Activated CD8-positive, alpha-beta T cell treated with anti-CD3 and anti-CD28 coated beads, Interleukin-2, amount 10 ng/mL, durations not matched to agents 7 days and 5 days (primary cell): ENCODE measurements around the gene EIF4G2. TPM values are rescaled to one million over a fixed set of nuclear protein-coding genes. Genes with fewer than 3 reads are reported as not detected.

Experiments used
- ATAC-seq: fragments of 150-1000 bp; cut with Tn5 transposase; one replicate; pipeline ENCODE4 v1.10.0; 2021; ENCODE audit warnings: moderate library complexity
- CTCF ChIA-PET: fragments of 350-600 bp; sonication (Branson Sonifier 250); formaldehyde crosslinking; loops from one replicate; lab custom pipeline; 2021; ENCODE audit warnings: antibody characterized with exemption; lab: Charles Lee
- POLR2A ChIA-PET: fragments of 350-600 bp; sonication (Branson Sonifier 250); formaldehyde crosslinking; loops from one replicate; lab custom pipeline; 2021; ENCODE audit warnings: antibody characterized with exemption; lab: Charles Lee
- DNase-seq: peaks from one replicate; pipeline ENCODE4 v3.0.0-alpha.2; 2020
- H3K27ac Mint-ChIP-seq: one replicate; pipeline ENCODE4 v1.8.0; 2021; ENCODE audit warnings: mild to moderate bottlenecking, mixed read lengths
- H3K27me3 Mint-ChIP-seq: one replicate; pipeline ENCODE4 v1.8.0; 2021; ENCODE audit warnings: low read depth, mixed read lengths
- H3K36me3 Mint-ChIP-seq: one replicate; pipeline ENCODE4 v1.8.0; 2021; ENCODE audit warnings: low read depth, mixed read lengths
- H3K4me1 Mint-ChIP-seq: one replicate; pipeline ENCODE4 v1.8.0; 2021; ENCODE audit warnings: low read depth, mixed read lengths
- H3K4me3 Mint-ChIP-seq: one replicate; pipeline ENCODE4 v1.8.0; 2021; ENCODE audit warnings: mild to moderate bottlenecking, mixed read lengths
- H3K9me3 Mint-ChIP-seq: one replicate; pipeline ENCODE4 v1.8.0; 2022; ENCODE audit warnings: mixed read lengths; ENCODE audit not compliant: insufficient read depth
- total RNA-seq, 2 experiments: library from RNA; stranded (reverse); gene quantifications; one replicate each; pipeline ENCODE4 v1.2.3, GENCODE V29; 2021

EIF4G2 gene
- total RNA-seq, 2 experiments from 2014 or later, result 667 to 682 TPM

- Mint-ChIP-seq H3K4me3 (peak overlapping the region; percentile 86), H3K27ac (peak overlapping the region; percentile 98), H3K36me3 (peaks cover 50% of the 10 kb centered on the region), H3K4me1 (peaks cover 52% of the 10 kb centered on the region), H3K27me3 (no peaks in the 10 kb centered on the region), H3K9me3 (no peaks in the 10 kb centered on the region)
- ATAC-seq (no peak), DNase-seq (no peak)
- ChIA-PET POLR2A (interaction anchor here (0.6 to 5.9 kb wide), 31 partner anchors 8 to 1446 kb away, joined by 3 to 226 read pairs (median 7); partner anchors contain the start of genes CTR9 and ZBED5), CTCF (interaction anchor here (0.6 to 2.2 kb wide), 7 partner anchors 10 to 220 kb away, joined by 3 to 39 read pairs (median 8); partner anchors contain the start of genes CTR9 and ZBED5)
Measured at GRCh38 chr11:10808235-10808552, 532 bp downstream of the EIF4G2 start.

- Mint-ChIP-seq H3K4me3 (peak overlapping the region; percentile 86), H3K4me1 (peaks cover 54% of the 10 kb centered on the region), H3K9me3 (no peaks in the 10 kb centered on the region), H3K36me3 (peaks cover 54% of the 10 kb centered on the region), H3K27me3 (no peaks in the 10 kb centered on the region), H3K27ac (peak overlapping the region; percentile 98)
- ATAC-seq (peak; percentile 6), DNase-seq (peak; percentile 54)
- CTCF ChIA-PET, result interaction anchor here (0.6 to 0.9 kb wide), 3 partner anchors 15 to 220 kb away, joined by 3 to 5 read pairs (median 3); partner anchors contain the start of gene CTR9
- POLR2A ChIA-PET, result interaction anchor here (0.6 to 5.9 kb wide), 12 partner anchors 8 to 1053 kb away, joined by 3 to 226 read pairs (median 16); partner anchors contain the start of genes CTR9 and ZBED5
Measured at GRCh38 chr11:10807493-10808234, 1.1 kb downstream of the EIF4G2 start.

- DNase-seq, result no peak
- no peak overlapping the region for H3K27ac Mint-ChIP-seq
Measured at GRCh38 chr11:10806206-10806605, 2.5 kb downstream of the EIF4G2 start.

GRCh38 chr11:10805741-10806140, 3.0 kb downstream of the EIF4G2 start:
- H3K27me3 Mint-ChIP-seq, result no peaks in the 10 kb centered on the region
- no peak for ATAC-seq
- H3K27ac Mint-ChIP-seq, result peak overlapping the region; percentile 48
- peaks cover 69% of the 10 kb centered on the region for H3K4me1 Mint-ChIP-seq
- POLR2A ChIA-PET, result interaction anchor here (5.7 to 5.9 kb wide), 2 partner anchors 13 to 52 kb away, joined by 38 to 226 read pairs; partner anchors contain the start of gene ZBED5
- no peak for DNase-seq
- H3K36me3 Mint-ChIP-seq, result peaks cover 73% of the 10 kb centered on the region
- CTCF ChIA-PET, result interaction anchor here (1.7 kb wide), 1 partner anchor 13 kb away, joined by 10 read pairs; no protein-coding TSS in a partner anchor
- H3K9me3 Mint-ChIP-seq, result no peaks in the 10 kb centered on the region
- peak overlapping the region; percentile 42 for H3K4me3 Mint-ChIP-seq

More at GRCh38 chr11:10806206-10806605, 2.5 kb downstream of the EIF4G2 start:
- ChIA-PET POLR2A (interaction anchor here (0.7 to 5.9 kb wide), 3 partner anchors 13 to 53 kb away, joined by 3 to 226 read pairs (median 38); partner anchors contain the start of gene ZBED5), CTCF (interaction anchor here (1.7 kb wide), 1 partner anchor 13 kb away, joined by 10 read pairs; no protein-coding TSS in a partner anchor)
- H3K27me3 Mint-ChIP-seq, result no peaks in the 10 kb centered on the region
- no peaks in the 10 kb centered on the region for H3K9me3 Mint-ChIP-seq
- peak overlapping the region; percentile 86 for H3K4me3 Mint-ChIP-seq
- peaks cover 64% of the 10 kb centered on the region for H3K4me1 Mint-ChIP-seq
- no peak for ATAC-seq
- peaks cover 69% of the 10 kb centered on the region for H3K36me3 Mint-ChIP-seq

GRCh38 chr11:10803676-10804075, 5.0 kb downstream of the EIF4G2 start:
- ATAC-seq (no peak), DNase-seq (no peak)
- Mint-ChIP-seq H3K36me3 (peaks cover 94% of the 10 kb centered on the region), H3K27me3 (no peaks in the 10 kb centered on the region), H3K27ac (no peak overlapping the region), H3K9me3 (no peaks in the 10 kb centered on the region), H3K4me3 (no peak overlapping the region), H3K4me1 (peaks cover 78% of the 10 kb centered on the region)
- ChIA-PET CTCF (interaction anchor here (0.6 to 4.8 kb wide), 7 partner anchors 11 to 224 kb away, joined by 3 to 50 read pairs (median 4); no protein-coding TSS in a partner anchor), POLR2A (interaction anchor here (0.6 to 2.0 kb wide), 6 partner anchors 8 to 493 kb away, joined by 3 to 8 read pairs (median 6); partner anchors contain the start of gene ZBED5)

- ATAC-seq (peak; percentile 2), DNase-seq (no peak)
- Mint-ChIP-seq H3K36me3 (peaks cover 92% of the 10 kb centered on the region), H3K27ac (peak overlapping the region; percentile 71), H3K27me3 (no peaks in the 10 kb centered on the region), H3K9me3 (no peaks in the 10 kb centered on the region), H3K4me3 (no peak overlapping the region), H3K4me1 (peaks cover 78% of the 10 kb centered on the region)
- CTCF ChIA-PET, result interaction anchor here (1.5 to 2.8 kb wide), 3 partner anchors 30 to 79 kb away, joined by 4 to 17 read pairs (median 5); no protein-coding TSS in a partner anchor
- POLR2A ChIA-PET, result interaction anchor here (2.0 to 4.4 kb wide), 2 partner anchors 9 to 57 kb away, joined by 10 to 56 read pairs; partner anchors contain the start of genes EIF4G2 and ZBED5
Measured at GRCh38 chr11:10800292-10800691, 8.4 kb downstream of the EIF4G2 start.

- ChIA-PET POLR2A (interaction anchor here (1.0 to 4.4 kb wide), 2 partner anchors 10 to 60 kb away, joined by 4 to 56 read pairs; partner anchors contain the start of genes EIF4G2 and ZBED5), CTCF (interaction anchor here (1.1 to 2.8 kb wide), 3 partner anchors 11 to 80 kb away, joined by 4 to 17 read pairs (median 5); partner anchors contain the start of gene EIF4G2)
- H3K4me1 Mint-ChIP-seq, result peaks cover 74% of the 10 kb centered on the region
- no peaks in the 10 kb centered on the region for H3K27me3 Mint-ChIP-seq
- H3K27ac Mint-ChIP-seq, result peak overlapping the region; percentile 33
- no peak overlapping the region for H3K4me3 Mint-ChIP-seq
- ATAC-seq (no peak), DNase-seq (no peak)
- peaks cover 84% of the 10 kb centered on the region for H3K36me3 Mint-ChIP-seq
- no peaks in the 10 kb centered on the region for H3K9me3 Mint-ChIP-seq
Measured at GRCh38 chr11:10798330-10798928, 10.3 kb downstream of the EIF4G2 start.

GRCh38 chr11:10797531-10797930, 11.2 kb downstream of the EIF4G2 start:
- peaks cover 80% of the 10 kb centered on the region for H3K4me1 Mint-ChIP-seq
- POLR2A ChIA-PET, result interaction anchor here (1.2 to 4.4 kb wide), 2 partner anchors 11 to 60 kb away, joined by 5 to 56 read pairs; partner anchors contain the start of gene EIF4G2
- H3K27ac Mint-ChIP-seq, result no peak overlapping the region
- H3K27me3 Mint-ChIP-seq, result peaks cover 5% of the 10 kb centered on the region
- ATAC-seq (no peak), DNase-seq (no peak)
- no peak overlapping the region for H3K4me3 Mint-ChIP-seq
- H3K9me3 Mint-ChIP-seq, result no peaks in the 10 kb centered on the region
- CTCF ChIA-PET, result interaction anchor here (2.8 kb wide), 1 partner anchor 27 kb away, joined by 17 read pairs; no protein-coding TSS in a partner anchor
- peaks cover 76% of the 10 kb centered on the region for H3K36me3 Mint-ChIP-seq

- H3K9me3 Mint-ChIP-seq, result no peaks in the 10 kb centered on the region
- ChIA-PET CTCF (interaction anchor here (2.2 kb wide), 1 partner anchor 26 kb away, joined by 9 read pairs; no protein-coding TSS in a partner anchor), POLR2A (interaction anchor here (0.7 to 4.4 kb wide), 4 partner anchors 12 to 420 kb away, joined by 3 to 56 read pairs (median 14); partner anchors contain the start of gene EIF4G2)
- DNase-seq, result no peak
- no peak overlapping the region for H3K4me3 Mint-ChIP-seq
- peaks cover 71% of the 10 kb centered on the region for H3K36me3 Mint-ChIP-seq
- peaks cover 79% of the 10 kb centered on the region for H3K4me1 Mint-ChIP-seq
- H3K27me3 Mint-ChIP-seq, result peaks cover 5% of the 10 kb centered on the region
- ATAC-seq, result no peak
- H3K27ac Mint-ChIP-seq, result peak overlapping the region; percentile 48
Measured at GRCh38 chr11:10797001-10797400, 11.7 kb downstream of the EIF4G2 start.

GRCh38 chr11:10796191-10796590, 12.5 kb downstream of the EIF4G2 start:
- H3K9me3 Mint-ChIP-seq, result no peaks in the 10 kb centered on the region
- DNase-seq, result no peak
- H3K36me3 Mint-ChIP-seq, result peaks cover 63% of the 10 kb centered on the region
- H3K4me1 Mint-ChIP-seq, result peaks cover 71% of the 10 kb centered on the region
- peak overlapping the region; percentile 40 for H3K27ac Mint-ChIP-seq
- no peak overlapping the region for H3K4me3 Mint-ChIP-seq
- ChIA-PET POLR2A (interaction anchor here (0.7 to 2.2 kb wide), 4 partner anchors 8 to 419 kb away, joined by 3 to 24 read pairs (median 5); partner anchors contain the start of gene EIF4G2), CTCF (interaction anchor here (1.0 to 2.2 kb wide), 3 partner anchors 8 to 231 kb away, joined by 3 to 9 read pairs (median 3); no protein-coding TSS in a partner anchor)
- H3K27me3 Mint-ChIP-seq, result peaks cover 8% of the 10 kb centered on the region
- no peak for ATAC-seq
